Stimulated activated CD4-positive, alpha-beta T cell treated with anti-CD3 and anti-CD28 coated beads, TNF-alpha, amount 100 ng/mL, for 24 hours (primary cell): ENCODE measurements around the gene CNTNAP1.

Experiments used
- DNase-seq, 3 experiments: peaks; one replicate each; pipeline ENCODE4 v3.0.0-alpha.2; 2020; ENCODE audit warnings: low read depth in 3 of 3

CNTNAP1 gene

DNA sequence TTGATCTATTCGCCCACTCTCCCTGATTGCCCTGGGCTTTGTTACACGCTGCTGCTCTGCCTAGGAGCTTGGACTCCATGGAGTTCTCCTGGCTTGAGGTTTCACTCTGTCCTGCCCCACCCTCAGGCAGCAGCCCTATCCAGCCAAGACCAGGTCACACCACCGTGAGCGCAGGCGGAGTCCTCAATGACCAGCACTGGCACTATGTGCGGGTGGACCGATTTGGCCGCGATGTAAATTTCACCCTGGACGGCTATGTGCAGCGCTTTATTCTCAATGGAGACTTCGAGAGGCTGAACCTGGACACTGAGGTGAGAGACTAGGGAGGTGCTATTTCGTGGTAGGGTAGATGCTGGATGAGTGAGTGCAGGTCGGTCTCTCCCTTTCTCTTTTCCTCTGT is 3.5 kb downstream of the CNTNAP1 start:
- no peak for DNase-seq

DNA sequence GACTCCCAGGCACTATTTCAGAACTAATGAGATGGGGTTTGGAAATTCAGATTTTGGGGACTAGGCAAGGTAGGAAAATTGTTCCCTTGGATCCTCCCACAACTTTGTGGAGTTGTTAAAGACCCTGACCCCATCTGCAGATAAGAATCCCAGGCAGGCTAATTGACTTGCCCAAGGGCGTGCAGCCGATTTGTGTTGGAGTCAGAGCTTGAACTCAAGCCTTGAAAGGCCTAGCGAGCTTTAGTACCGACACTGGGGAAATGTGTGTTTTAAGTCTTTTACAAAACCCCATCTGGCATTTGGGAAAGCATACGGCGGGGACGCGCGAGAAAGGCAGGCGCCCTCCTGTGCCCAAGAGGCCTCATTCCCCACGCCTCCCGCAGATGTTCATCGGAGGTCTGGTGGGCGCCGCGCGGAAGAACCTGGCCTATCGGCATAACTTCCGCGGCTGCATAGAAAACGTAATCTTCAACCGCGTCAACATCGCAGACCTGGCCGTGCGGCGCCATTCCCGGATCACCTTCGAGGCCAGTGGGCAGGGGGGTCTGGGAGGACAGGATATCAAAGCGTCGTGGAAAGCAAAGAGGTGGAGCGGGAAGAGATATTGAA is 4.3 kb downstream of the CNTNAP1 start:
- no peak for DNase-seq

DNA sequence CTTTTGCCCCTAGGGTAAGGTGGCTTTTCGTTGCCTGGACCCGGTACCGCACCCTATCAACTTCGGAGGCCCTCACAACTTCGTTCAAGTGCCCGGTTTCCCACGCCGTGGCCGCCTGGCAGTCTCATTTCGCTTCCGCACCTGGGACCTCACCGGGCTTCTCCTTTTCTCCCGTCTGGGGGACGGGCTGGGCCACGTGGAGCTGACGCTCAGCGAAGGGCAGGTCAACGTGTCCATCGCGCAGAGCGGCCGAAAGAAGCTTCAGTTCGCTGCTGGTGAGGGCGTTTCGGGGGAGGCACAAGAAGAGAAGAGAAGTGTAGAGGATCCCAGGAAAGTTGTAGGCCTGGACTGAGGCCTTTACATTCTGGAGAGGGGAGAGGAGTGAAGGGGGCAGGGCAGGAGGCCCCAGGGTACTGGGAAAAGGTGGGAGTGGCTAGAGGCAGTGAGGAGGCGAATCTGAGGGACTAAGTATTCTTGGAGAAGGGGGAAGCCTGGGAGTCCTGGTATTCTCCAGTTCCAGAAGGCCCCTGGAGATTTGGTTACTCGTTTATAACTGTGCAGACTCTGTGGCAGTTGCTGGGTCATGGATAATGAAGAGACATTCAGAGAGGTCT is 5.5 kb downstream of the CNTNAP1 start:
- DNase-seq, result no peak

DNA sequence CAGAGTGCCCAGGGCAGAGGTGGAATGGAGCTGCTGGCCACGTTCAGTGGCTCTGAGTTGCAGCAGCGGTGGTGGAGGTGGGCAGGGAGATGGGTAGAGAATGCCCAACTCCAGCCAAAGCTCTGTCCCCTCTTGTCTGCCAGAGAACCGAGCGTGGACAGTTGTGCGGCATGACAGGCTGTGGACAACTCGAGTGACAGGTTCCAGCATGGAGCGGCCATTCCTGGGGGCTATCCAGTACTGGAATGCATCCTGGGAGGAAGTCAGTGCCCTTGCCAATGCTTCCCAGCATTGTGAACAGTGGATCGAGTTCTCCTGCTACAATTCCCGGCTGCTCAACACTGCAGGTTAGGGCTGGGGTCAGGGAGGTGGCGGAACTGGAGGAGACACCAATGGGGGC is 8.3 kb downstream of the CNTNAP1 start:
- no peak for DNase-seq

DNA sequence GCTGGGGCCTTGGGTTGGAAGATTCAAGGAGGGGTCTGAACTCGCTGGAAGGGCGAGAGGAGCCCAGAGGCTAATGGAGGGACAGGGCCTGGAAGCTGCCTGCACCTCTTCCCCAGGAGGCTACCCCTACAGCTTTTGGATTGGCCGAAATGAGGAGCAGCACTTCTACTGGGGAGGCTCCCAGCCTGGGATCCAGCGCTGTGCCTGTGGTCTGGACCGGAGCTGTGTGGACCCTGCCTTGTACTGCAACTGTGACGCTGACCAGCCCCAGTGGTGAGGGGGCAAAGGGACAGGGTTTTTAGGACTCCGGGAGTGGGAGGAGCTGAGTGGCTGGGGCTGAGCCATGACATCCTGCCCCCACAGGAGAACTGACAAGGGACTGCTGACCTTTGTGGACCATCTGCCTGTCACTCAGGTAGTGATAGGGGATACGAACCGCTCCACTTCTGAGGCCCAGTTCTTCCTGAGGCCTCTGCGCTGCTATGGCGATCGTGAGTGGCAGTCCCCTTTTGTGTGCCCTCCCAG is 8.8 kb downstream of the CNTNAP1 start:
- DNase-seq, result no peak

DNA sequence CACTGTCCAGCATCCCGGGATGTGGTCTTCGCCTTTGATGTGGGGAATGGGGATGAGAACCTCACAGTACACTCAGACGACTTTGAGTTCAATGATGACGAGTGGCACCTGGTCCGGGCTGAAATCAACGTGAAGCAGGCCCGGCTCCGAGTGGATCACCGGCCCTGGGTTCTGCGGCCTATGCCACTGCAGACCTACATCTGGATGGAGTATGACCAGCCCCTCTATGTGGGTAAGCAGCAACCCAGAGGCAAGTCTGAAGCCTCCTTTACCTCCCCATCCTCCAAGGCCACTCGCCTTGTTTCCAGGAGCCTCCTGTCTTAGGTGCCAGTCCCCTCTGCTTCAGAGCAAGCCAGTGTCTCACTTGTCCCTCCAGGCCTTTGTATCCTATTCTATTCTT is 10.2 kb downstream of the CNTNAP1 start:
- no peak for DNase-seq

DNA sequence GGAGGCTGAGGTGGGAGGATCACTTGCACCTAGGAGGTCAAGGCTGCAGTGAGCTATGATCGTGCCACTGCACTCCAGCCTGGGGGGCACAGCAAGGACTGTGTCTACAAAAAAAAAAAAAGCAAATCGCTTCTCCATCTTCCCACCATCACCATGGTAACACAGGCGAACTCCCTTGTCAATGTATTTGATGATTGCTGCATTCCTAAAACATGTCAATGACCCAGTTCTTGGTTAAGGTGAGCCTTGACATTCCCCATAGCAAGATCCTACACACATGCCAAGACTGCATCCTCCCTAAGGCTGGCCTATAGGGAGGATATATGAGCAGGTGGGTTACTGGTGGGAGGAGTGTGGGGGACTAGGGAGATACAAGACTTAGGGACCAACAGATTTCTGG is 12.2 kb downstream of the CNTNAP1 start:
- no peak for DNase-seq

DNA sequence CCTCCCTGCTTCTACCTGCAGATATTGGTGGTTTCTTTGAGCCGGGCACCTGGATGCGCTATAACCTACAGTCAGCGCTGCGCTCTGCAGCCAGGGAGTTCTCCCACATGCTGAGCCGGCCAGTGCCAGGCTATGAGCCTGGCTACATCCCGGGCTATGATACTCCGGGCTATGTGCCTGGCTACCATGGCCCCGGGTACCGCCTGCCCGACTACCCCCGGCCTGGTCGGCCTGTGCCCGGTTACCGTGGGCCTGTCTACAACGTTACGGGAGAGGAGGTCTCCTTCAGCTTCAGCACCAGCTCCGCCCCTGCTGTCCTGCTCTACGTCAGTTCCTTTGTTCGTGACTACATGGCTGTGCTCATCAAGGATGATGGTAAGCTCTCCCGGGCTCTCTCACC is 13.2 kb downstream of the CNTNAP1 start:
- no peak for DNase-seq

DNA sequence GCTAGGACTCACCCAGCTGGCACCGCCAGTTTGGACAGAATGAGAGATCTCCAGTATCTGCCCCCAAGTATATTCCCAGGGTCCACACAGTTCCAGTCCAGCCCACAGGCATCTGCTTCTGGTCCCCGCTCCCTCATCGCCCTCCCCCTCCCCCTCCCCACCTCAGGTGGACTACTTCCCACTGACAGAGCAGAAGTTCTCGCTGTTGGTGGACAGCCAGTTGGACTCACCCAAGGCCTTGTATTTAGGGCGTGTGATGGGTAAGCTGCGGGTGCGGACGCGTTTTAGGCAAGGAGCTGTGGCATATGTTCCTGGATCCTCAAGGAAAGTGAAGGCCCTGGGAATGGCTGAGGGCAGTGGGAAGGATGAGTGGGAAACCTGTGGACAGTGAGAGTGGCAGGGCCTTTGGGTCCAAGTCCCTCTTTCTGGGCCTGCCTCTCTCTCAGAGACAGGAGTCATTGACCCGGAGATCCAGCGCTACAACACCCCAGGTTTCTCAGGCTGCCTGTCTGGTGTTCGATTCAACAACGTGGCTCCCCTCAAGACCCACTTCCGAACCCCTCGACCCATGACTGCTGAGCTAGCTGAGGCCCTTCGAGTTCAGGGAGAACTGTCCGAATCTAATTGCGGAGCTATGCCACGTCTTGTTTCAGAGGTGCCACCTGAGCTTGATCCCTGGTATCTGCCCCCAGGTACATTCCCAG is 14.9 kb downstream of the CNTNAP1 start:
- DNase-seq, result no peak

DNA sequence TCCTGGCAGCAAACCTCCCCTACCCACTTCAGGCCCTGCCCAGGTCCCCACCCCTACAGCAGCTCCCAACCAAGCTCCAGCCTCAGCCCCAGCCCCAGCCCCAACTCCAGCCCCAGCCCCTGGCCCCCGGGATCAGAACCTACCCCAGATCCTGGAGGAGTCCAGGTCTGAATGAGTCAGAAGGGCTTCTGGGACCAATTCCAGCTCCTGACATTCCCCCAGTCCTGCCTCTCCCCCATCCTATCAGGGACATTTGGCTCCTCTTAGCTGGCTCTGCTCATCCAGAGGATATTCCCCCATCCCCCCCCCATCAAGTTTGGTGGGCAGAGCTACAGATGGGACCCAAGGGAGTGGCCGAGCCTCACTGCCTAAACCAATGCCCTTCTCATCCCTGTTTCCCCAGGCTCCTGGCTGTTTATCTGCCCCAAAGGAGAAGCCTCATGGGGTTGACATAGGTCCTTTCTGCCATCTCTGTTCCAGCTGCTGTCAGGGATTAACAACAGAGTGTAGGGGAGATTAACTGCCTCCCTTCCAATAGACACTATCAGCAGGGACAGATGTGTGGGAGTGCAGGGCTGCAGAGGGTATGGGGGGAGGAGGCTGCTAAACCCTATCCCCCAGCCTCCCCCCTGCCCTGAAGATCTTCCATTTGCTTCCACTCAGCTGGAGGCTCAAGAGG is 16.5 kb downstream of the CNTNAP1 start:
- DNase-seq, result no peak

DNA sequence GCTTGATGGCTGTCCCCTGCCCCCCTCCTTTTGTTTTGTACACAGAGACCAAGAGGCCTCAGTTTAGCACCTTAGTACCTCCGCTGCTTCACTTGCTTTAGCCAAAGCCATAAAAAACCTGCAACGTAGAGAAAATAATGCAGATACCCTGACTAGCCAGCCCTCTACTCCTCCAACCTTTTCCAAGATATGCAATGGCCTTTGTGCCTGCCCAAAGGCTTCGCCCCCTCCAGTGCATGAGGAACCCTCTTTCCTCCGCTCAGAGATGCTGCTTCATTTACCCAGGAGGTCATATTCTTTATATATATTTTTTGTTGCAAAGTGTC is 17.0 kb downstream of the CNTNAP1 start:
- no peak for DNase-seq

DNA sequence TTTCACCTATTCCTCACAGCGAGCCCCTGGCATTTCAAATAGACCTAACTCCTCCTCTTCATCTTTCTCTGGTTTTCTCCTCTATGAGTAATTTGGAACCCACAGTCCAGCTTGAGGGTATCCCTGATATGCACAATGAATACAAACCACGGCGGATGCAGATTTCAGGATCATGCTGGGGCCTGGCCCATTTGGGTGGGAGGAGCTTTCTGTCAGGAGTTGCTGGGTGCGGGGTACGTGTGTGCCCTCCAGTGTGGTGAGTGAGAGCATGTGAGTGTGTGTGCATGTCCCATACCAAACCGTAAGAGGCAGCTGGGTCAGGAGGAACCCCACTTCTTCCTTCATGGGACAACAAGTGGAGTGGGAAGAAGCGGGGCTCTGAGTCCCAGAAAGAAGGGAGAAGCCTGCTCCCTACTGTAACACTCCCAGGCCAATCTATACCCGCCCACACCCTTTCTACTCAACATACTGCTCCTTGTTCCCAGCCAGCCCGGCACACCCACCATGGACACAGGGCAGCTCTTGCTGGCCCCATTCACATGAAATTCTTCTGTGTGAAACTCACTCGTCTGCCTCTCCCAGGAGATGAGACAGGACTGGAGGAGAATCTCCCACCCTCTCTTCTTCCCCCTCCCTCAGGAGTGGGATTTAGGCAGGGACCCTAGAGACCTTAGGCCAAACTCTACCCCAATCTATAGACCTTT is 18.4 kb downstream of the CNTNAP1 start:
- no peak for DNase-seq

DNA sequence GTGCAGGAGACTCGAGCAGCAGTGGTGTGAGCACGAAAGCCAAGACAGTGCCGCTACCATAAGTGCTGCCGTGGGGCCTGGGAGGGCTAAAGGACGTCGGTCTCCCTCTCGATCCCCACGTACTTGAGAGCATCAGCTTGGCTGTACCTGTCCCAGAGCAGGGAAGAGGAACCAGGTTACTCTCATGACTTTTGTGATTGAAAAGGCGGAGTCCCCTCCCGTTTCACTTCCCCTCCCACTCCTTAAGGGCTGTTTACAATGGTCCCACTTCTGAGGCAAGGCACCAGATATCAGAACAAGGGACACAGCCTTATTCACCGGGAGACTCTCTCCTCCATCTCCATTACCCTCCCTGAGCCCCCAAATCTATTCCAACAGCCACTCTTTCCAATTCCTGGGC is 20.1 kb downstream of the CNTNAP1 start:
- DNase-seq, result no peak

DNA sequence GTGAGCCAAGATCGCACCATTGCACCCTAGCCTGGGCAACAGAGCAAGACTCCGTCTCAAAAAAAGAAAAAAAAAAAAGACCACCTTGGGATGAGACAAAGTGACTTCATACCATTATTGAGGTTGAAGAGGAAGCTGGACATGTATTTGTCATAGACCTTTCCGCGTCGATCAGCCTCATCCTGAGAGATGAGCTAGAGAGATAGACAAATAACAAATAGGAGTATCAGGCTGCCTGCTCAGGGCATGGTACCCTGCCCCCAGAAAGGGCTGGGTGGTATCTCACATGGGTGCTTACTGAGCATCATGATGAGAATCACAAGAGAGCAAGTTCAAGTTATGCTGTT is 22.1 kb downstream of the CNTNAP1 start:
- no peak for DNase-seq

DNA sequence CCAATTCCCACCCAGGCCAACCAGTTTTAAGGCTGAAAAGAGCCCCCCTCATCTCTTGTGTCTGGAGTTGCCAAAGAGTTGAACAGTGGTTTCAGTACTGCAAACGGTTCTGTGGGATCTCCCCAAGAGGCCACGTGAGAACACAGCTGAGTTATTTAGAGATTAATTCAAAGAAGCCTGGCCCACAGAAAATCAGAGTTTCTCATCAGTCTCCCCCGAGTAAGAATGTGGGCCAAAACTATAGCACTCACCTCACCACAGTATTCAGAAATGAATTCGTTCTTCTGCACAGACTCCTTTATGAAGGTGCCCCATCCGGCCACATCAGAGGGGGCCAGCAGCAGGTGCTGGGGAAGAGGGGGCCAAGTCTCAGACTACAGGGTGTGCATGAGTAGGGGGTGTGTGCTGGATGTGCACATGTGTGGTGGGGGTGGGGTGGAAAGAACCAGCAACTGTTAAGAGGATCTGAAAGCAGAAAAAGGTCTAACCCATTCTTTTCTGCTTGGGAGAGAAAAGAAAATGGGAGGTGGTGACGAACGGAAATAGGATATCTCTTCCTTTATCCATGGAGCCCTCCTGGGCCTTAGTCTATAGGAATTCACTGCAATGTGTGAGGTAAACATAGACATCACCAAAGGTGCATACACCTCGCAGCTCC is 22.6 kb downstream of the CNTNAP1 start:
- peak in 1 of 3 experiments; percentile 50 for DNase-seq

DNA sequence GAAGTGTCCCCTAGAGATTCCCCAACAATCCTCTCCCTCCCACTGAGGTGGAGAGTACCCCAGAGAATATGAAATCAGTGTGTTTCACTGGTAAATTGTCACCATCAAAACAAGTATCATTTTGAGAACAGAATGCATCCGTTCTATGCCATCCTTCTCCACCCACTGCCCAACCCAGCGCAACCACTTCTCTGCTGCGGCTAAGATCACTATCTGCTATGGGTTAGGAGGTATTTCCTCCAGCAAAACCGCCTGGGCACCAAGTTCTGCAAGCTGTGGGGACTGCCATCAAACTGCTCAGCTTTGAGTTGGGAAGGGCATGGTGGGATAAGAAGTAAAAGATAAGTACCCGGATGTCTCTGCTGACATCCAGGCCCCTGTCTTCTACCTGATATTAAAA is 24.4 kb downstream of the CNTNAP1 start:
- DNase-seq, result peak in 1 of 3 experiments; percentile 46

DNA sequence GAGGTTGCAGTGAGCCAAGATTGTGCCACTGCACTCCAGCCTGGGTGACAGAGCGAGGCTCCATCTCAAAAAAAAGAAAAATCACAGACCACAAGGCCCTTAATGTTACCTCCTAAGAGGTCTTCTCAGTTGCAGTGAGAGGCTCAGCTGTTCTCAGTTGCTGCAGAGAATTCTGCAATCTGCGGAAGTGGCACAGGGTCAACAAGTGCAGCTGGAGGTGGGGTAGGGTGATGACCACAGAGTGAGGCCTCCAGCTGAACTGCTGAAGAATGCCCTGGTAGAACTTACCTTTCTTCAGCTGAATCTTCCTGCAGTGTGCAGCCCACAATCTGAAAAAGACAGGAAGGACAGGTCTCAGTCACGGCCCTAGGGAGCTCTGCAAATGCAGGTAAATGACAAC is 26.3 kb downstream of the CNTNAP1 start:
- DNase-seq, result no peak

DNA sequence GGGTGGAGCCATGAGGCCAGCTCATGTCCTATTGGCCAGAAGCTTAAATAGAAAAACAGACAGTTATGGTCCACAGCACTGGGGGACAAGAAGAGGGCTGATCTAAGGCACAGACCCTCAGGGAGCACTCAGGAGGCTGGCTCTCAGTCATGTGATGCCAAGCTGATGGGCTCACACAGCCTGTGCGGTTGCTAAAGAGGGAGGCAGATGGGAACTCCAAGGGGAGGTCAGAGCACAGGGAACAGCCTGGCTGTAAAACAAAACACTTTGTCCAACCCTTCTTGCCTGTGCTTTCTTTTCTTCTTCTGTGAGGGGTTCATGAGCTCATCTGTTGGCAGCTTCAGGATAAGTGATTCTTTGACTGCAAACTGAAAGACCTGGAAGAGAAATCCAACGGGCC is 27.2 kb downstream of the CNTNAP1 start:
- no peak for DNase-seq

DNA sequence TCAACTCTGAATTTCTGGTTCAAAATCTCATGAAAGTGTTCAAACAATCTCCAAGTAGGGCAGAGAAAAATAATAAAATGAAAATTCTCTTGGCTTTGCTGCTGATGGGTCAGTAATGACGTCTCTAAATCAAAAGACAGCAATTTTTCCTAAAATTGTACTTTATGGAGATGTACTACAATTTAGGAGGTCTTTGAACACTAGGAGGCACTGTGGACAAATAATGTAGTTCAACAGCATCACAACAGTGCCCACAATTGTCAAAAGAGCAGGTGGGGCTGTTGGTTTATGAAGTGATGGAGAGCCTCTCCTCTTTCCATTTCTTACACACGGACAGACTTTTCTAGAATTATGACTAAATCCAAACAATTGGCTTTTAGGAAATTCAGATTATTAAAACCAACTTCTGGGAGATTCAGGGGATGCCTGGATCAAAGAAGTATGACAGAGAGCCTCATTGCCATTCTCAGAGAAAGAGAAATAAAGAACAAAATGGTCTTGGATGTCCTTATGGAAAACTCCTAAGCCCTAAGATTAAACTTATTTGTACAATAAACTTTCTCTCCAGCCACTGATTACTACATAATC is 38.8 kb downstream of the CNTNAP1 start:
- DNase-seq, result peak in 2 of 3 experiments; percentile 7 to 33

DNA sequence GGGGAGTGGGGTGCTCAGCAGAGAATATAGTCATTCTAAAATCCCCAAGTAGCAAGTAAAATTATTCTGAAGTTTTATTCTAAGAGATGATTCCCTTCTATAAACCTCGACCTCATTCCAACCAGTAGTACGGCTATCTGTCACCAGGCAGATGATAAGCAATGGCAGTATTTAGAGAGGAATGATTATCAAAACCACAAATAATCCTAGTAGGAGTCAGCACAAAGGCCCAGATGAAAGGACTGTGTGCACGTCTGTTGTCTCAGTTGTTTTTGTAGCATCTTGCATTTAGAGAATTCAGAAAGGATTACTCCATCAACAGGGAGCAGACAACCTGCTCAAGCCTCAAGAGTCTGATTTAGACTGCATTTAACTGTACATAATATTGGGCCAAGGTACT is 41.3 kb downstream of the CNTNAP1 start:
- DNase-seq, result no peak

DNA sequence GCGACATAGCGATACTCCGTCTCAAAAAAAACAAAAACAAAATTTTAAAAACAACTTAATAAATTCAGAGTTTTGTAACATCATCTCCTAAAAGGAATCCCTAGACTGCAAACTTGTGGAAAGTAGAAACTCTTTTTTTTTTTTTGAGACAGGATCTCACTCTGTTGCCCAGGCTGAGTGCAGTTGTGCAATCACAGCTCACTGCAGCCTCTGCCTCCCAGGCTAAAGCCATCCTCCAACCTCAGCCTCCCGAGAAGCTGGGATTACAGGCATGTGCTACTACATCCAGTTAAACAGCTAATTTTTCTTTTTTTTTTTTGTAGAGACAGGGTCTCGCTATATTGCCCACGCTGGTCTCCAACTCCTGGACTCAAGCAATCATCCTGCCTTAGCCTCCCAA is 42.8 kb downstream of the CNTNAP1 start:
- no peak for DNase-seq
